Loucy (cell line): ENCODE results near the gene BTNL9.

Experiments used
- H2AFZ ChIP-seq: fragments of 200-600 bp; sonication (generic); 2 replicates; pipeline ENCODE4 v1.6.0; 2016; ENCODE audit warnings: antibody characterized with exemption, mild to moderate bottlenecking, low read length, moderate library complexity
- H3F3A ChIP-seq: fragments of 200-600 bp; 2 replicates; pipeline ENCODE4 v1.6.0; 2016; ENCODE audit warnings: antibody characterized with exemption, low read depth, mild to moderate bottlenecking
- H3K27me3 ChIP-seq: fragments of 200-600 bp; sonication (generic); 2 replicates; pipeline ENCODE4 v1.6.1; 2014; ENCODE audit warnings: low read length, mild to moderate bottlenecking; ENCODE audit not compliant: insufficient read depth, poor library complexity, severe bottlenecking
- H3K36me3 ChIP-seq: fragments of 200-600 bp; sonication (generic); 2 replicates; pipeline ENCODE4 v1.6.1; 2016; ENCODE audit warnings: low read length; ENCODE audit not compliant: insufficient read depth
- H3K4me1 ChIP-seq: fragments of 200-600 bp; sonication (generic); 2 replicates; pipeline ENCODE4 v1.5.1; 2014; ENCODE audit warnings: low read length, mild to moderate bottlenecking; ENCODE audit not compliant: insufficient read depth, poor library complexity, severe bottlenecking
- H3K4me2 ChIP-seq: fragments of 200-600 bp; sonication (generic); 2 replicates; pipeline ENCODE4 v1.6.0; 2014; ENCODE audit warnings: antibody characterized with exemption, low read length, low read depth, mild to moderate bottlenecking; ENCODE audit not compliant: poor library complexity, severe bottlenecking
- H3K4me3 ChIP-seq: fragments of 200-600 bp; sonication (generic); 2 replicates; pipeline ENCODE4 v1.5.1; 2014; ENCODE audit warnings: low read length, mild to moderate bottlenecking, mixed read lengths; ENCODE audit not compliant: poor library complexity, severe bottlenecking
- H3K79me2 ChIP-seq: fragments of 200-600 bp; sonication (generic); 2 replicates; pipeline ENCODE4 v1.6.1; 2014; ENCODE audit warnings: low read length; ENCODE audit not compliant: insufficient read depth
- H3K9ac ChIP-seq: fragments of 200-600 bp; sonication (generic); 2 replicates; pipeline ENCODE4 v1.6.0; 2014; ENCODE audit warnings: mild to moderate bottlenecking, low read depth, low read length, moderate library complexity; ENCODE audit not compliant: poor library complexity, severe bottlenecking
- H3K9me2 ChIP-seq: fragments of 200-600 bp; sonication (generic); replicated peaks from 2 replicates; pipeline ENCODE4 v1.6.1; 2016; ENCODE audit warnings: low read depth, low read length, mixed read lengths
- H3K9me3 ChIP-seq: fragments of 200-600 bp; sonication (generic); 2 replicates; pipeline ENCODE4 v1.6.1; 2014; ENCODE audit warnings: mild to moderate bottlenecking, antibody characterized with exemption, low read length, low read depth; ENCODE audit not compliant: insufficient read depth
- H4K20me1 ChIP-seq: fragments of 200-600 bp; sonication (generic); 2 replicates; pipeline ENCODE4 v1.6.0; 2014; ENCODE audit warnings: antibody characterized with exemption, low read length, mild to moderate bottlenecking; ENCODE audit not compliant: insufficient read depth, poor library complexity, severe bottlenecking
- EZH2phosphoT487 ChIP-seq: fragments of 200-600 bp; IDR thresholded peaks from 2 replicates; pipeline ENCODE4 v1.6.1; 2018; ENCODE audit warnings: antibody characterized with exemption, mild to moderate bottlenecking, moderate library complexity, borderline replicate concordance
- TF ChIP-seq, protein P1 (sequence below): fragments of 200-600 bp; sonication (generic); conservative IDR thresholded peaks from 2 replicates; pipeline ENCODE4 v1.5.1; 2014; ENCODE audit warnings: mild to moderate bottlenecking, antibody characterized with exemption, low read length

The BTNL9 gene

DNA sequence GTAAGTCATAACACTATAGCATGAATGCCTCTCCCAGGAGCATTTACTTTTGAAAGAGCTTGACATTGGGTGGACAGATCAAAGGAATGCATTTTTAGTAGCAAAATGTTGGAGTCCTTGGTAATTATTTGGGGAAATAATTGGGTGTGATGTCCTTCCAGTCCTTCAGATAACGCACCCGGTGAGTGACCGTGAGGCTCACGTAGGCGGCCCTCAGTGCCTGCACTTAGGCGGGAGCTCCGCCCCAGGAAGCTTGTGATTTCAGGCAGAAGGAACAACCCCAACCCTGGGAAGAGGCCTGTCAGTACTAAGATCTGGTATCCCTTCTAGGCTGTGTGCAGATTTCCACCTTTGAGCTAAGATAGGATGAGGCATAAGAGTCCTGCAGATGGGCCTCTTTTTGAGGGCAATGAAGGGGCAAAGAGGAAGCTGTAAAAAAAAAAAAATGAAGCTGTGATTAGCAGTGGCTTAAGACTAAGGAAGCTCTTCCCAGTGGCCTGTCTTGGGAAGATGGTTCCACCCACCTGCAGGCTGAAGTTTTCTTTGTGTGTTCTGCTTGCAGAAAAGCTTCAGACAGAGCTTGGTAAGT is 14.9 kb downstream of the BTNL9 start:
- no peak overlapping the region for H3K4me2 ChIP-seq

DNA sequence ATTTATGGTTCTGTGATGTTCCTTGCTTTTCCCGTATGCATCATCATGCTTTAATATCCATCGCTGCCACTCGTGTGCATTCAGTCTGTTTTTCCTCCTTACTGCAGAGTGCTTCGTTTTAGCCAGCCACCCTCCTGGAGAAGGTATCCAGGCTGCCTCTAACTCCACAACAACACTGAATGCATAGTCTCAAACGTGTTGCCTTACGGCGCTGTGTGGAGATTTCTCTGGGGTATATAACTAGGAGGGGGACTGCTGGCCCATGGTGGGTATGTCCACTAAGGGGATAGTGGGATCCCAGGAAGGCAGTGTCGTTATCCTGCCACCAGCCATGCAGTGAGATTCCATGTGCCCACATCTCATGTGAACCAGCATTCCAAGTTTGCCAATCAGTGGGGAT is 16.4 kb downstream of the BTNL9 start:
- Histone ChIP-seq H3K9ac (no peak overlapping the region), H3K79me2 (no peaks in the 10 kb centered on the region), H3K4me1 (peaks cover under 1% of the 10 kb centered on the region), H3K27me3 (no peaks in the 10 kb centered on the region), H2AFZ (no peak overlapping the region), H4K20me1 (no peaks in the 10 kb centered on the region), H3K9me3 (no peaks in the 10 kb centered on the region), H3K9me2 (no peaks in the 10 kb centered on the region), H3K4me3 (no peak overlapping the region), H3K4me2 (no peak overlapping the region), H3F3A (no peaks in the 10 kb centered on the region), H3K36me3 (no peaks in the 10 kb centered on the region)
- TF ChIP-seq EZH2phosphoT487 = no peak
- TF ChIP-seq, protein P1, sequence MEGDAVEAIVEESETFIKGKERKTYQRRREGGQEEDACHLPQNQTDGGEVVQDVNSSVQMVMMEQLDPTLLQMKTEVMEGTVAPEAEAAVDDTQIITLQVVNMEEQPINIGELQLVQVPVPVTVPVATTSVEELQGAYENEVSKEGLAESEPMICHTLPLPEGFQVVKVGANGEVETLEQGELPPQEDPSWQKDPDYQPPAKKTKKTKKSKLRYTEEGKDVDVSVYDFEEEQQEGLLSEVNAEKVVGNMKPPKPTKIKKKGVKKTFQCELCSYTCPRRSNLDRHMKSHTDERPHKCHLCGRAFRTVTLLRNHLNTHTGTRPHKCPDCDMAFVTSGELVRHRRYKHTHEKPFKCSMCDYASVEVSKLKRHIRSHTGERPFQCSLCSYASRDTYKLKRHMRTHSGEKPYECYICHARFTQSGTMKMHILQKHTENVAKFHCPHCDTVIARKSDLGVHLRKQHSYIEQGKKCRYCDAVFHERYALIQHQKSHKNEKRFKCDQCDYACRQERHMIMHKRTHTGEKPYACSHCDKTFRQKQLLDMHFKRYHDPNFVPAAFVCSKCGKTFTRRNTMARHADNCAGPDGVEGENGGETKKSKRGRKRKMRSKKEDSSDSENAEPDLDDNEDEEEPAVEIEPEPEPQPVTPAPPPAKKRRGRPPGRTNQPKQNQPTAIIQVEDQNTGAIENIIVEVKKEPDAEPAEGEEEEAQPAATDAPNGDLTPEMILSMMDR = no peak

More for the DNA sequence above, 14.9 kb downstream of the BTNL9 start:
- Histone ChIP-seq H3F3A (no peaks in the 10 kb centered on the region), H3K4me3 (no peak overlapping the region), H3K9ac (no peak overlapping the region), H3K4me1 (peaks cover 3% of the 10 kb centered on the region), H3K36me3 (no peaks in the 10 kb centered on the region), H3K79me2 (no peaks in the 10 kb centered on the region), H4K20me1 (no peaks in the 10 kb centered on the region), H3K9me3 (no peaks in the 10 kb centered on the region), H2AFZ (no peak overlapping the region), H3K27me3 (no peaks in the 10 kb centered on the region), H3K9me2 (no peaks in the 10 kb centered on the region)
- no peak for TF ChIP-seq EZH2phosphoT487
- TF ChIP-seq, protein P1 = no peak

DNA sequence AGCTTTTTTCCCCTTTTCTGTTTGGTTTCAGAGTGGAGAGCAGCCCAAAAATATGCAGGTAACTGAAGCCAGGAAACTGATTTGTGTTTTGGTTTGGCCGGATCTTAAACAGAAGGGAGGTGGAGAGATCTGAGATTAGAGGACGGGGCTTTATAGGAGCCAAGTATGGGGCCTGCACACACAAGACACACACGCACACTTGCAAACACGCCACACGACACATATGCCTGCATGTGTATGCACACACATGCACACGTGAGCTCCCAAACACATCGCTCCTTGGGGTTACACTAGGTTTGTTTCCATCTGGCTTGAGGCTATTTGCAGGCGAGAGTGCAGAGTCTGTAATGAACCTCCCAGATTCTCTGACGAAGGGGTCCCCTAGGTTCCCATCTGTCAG is 18.3 kb downstream of the BTNL9 start:
- H3K79me2 ChIP-seq = no peaks in the 10 kb centered on the region
- H3K9me2 ChIP-seq = no peaks in the 10 kb centered on the region
- H3K4me1 ChIP-seq = no peaks in the 10 kb centered on the region
- TF ChIP-seq, protein P1 = no peak
- TF ChIP-seq EZH2phosphoT487 = no peak
- no peak overlapping the region for H3K4me3 ChIP-seq
- no peaks in the 10 kb centered on the region for H3F3A ChIP-seq
- H3K9ac ChIP-seq = no peak overlapping the region
- H3K27me3 ChIP-seq = no peaks in the 10 kb centered on the region
- no peaks in the 10 kb centered on the region for H3K36me3 ChIP-seq
- H2AFZ ChIP-seq = no peak overlapping the region
- no peaks in the 10 kb centered on the region for H4K20me1 ChIP-seq
- H3K9me3 ChIP-seq = no peaks in the 10 kb centered on the region
- no peak overlapping the region for H3K4me2 ChIP-seq
